HEK293T (cell line): Measurements from ENCODE around the gene IFT20.

ENCODE experiments used
- BHLHE40 ChIP-seq: fragments of 450-650 bp; IDR thresholded peaks from 2 replicates; pipeline ENCODE4 v1.6.1; 2016; ENCODE audit warnings: mild to moderate bottlenecking, moderate library complexity, borderline replicate concordance
- ELF4 ChIP-seq: fragments of 450-650 bp; IDR thresholded peaks from 2 replicates; pipeline ENCODE4 v1.6.1; 2017; ENCODE audit warnings: antibody characterized with exemption
- FOXK2 ChIP-seq: fragments of 450-650 bp; IDR thresholded peaks from 2 replicates; pipeline ENCODE4 v1.6.1; 2016; ENCODE audit warnings: mild to moderate bottlenecking
- FOXM1 ChIP-seq: fragments of 450-650 bp; IDR thresholded peaks from 2 replicates; pipeline ENCODE4 v1.6.1; 2017; ENCODE audit warnings: mild to moderate bottlenecking, borderline replicate concordance
- LEF1 ChIP-seq: fragments of 450-650 bp; IDR thresholded peaks from 2 replicates; pipeline ENCODE4 v1.6.1; 2017; ENCODE audit warnings: mild to moderate bottlenecking, borderline replicate concordance
- SP1 ChIP-seq: fragments of 450-650 bp; IDR thresholded peaks from 2 replicates; pipeline ENCODE4 v1.6.1; 2017
- SUZ12 ChIP-seq: fragments of 450-650 bp; IDR thresholded peaks from 2 replicates; pipeline ENCODE4 v1.6.1; 2016; ENCODE audit warnings: mild to moderate bottlenecking
- ZNF384 ChIP-seq: fragments of 450-650 bp; IDR thresholded peaks from 2 replicates; pipeline ENCODE4 v1.6.1; 2016

DNA sequence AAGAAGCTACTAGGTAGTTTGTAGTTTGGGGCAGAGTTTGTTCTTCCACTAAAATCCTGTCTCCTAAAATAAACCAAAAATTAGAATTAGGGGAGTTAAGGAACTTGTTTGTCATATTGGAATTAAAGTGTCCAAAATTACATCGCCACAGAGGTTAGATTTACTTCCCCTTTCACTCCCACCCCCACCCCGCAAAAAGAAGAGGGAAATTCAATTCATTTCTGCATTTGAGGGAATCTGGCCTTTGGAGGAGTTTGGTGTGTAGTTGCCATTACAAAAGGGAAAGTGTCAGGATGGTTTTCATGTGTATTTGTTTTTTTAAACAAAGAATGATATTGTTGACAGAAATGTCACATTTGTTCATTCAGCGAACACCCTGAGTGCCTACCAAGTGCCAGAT, 10.5 kb downstream of the IFT20 start:
- no peak for TF ChIP-seq ZNF384
- no peak for TF ChIP-seq BHLHE40
- no peak for TF ChIP-seq SUZ12
- no peak for TF ChIP-seq FOXK2
- TF ChIP-seq FOXM1 = no peak
- no peak for TF ChIP-seq ELF4
- TF ChIP-seq SP1 = no peak
- TF ChIP-seq LEF1 = no peak
